Measurements from ENCODE around the gene KMO. TPM values are rescaled to one million over a fixed set of nuclear protein-coding genes. Genes with fewer than 3 reads are reported as not detected.

Gene KMO
- total RNA-seq, 4 donors from 2014 or later, result under 0.01 to 2.5 TPM; not detected in 2

DNA sequence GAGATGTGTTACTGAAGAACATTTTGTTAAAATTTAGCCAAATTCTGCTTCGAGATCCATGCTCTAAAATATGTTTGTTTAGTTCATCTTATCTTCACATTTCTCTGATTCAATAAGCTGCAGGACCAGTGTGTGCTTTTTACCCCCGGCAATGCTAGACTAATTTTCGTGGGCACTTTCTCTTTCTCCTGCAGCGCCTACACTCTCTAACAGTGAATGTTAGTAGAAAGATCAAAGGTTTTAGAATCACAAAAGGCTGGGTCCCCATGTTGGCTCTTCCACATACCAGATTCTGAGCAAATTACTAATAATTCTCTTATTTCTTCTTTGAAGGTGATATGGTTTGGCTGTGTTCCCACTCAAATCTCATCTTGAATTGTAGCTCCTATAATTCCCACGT is 99.5 kb downstream of the KMO start:
- no peak overlapping the region for H3K4me3 ChIP-seq
- 75 to 86% methylated on average over 2 to 5 of the region's 5 CpGs for WGBS, 2 donors (ENCODE audit: low coverage in 1 of 2)
- H3K36me3 ChIP-seq, result peaks cover 0 to 9% (median 0%) of the 10 kb centered on the region in 4 donors
- no peak for DNase-seq
- H3K27me3 ChIP-seq, result no peaks in the 10 kb centered on the region
- no peaks in the 10 kb centered on the region for H3K9me3 ChIP-seq
- no peak overlapping the region for H3K27ac ChIP-seq
- intact Hi-C loops (cut with DNase I; ENCODE audit: low total_unique reads), result no loop called here
- in situ Hi-C loops (cut with MboI; ENCODE audit: low pct_ligation_motif_present in 1 of 4, low pct_unique_long_range_greater_than_20kb in 1 of 4, low sequenced_read_pairs in 3 of 4), result loop anchor here in 2 of 4 donors (10.0 to 25.0 kb wide), 2 partner anchors 94 to 97 kb away; partner anchors contain the start of gene KMO (in 2 of the 2)
- no peak for TF ChIP-seq POLR2A (IDR thresholded peaks at IDR 0.05)
- no peak for TF ChIP-seq EP300 (IDR thresholded peaks at IDR 0.05; ENCODE audit: low read depth)
- TF ChIP-seq, protein P1, sequence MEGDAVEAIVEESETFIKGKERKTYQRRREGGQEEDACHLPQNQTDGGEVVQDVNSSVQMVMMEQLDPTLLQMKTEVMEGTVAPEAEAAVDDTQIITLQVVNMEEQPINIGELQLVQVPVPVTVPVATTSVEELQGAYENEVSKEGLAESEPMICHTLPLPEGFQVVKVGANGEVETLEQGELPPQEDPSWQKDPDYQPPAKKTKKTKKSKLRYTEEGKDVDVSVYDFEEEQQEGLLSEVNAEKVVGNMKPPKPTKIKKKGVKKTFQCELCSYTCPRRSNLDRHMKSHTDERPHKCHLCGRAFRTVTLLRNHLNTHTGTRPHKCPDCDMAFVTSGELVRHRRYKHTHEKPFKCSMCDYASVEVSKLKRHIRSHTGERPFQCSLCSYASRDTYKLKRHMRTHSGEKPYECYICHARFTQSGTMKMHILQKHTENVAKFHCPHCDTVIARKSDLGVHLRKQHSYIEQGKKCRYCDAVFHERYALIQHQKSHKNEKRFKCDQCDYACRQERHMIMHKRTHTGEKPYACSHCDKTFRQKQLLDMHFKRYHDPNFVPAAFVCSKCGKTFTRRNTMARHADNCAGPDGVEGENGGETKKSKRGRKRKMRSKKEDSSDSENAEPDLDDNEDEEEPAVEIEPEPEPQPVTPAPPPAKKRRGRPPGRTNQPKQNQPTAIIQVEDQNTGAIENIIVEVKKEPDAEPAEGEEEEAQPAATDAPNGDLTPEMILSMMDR (IDR thresholded peaks at IDR 0.05), result no peak
- no peak for TF ChIP-seq POLR2AphosphoS5 (IDR thresholded peaks at IDR 0.05)
- peaks cover 0 to 24% (median 9%) of the 10 kb centered on the region in 4 donors for H3K4me1 ChIP-seq

DNA sequence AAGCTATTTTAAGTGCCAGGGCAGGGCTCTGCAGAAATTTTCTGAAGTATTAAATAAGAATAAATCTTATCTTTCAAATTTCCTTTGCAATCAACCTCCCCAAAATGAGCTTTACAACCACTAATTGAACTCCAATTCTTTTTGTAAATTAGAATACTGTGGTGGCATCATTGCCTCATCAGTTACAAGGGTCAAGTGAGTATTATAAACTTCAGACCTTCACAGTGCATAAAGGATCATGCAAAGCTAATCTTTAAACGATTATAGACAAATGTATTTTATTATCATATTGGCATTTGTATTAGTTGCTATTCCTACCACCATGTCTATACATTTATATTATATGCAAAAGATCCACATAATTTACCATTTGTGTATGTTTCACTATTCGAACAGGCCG is 100.8 kb downstream of the KMO start:
- no peaks in the 10 kb centered on the region for H3K9me3 ChIP-seq
- WGBS, 2 donors (ENCODE audit: low coverage in 1 of 2), result 87 to 90% methylated on average over 3 of the region's 3 CpGs
- H3K27me3 ChIP-seq, result no peaks in the 10 kb centered on the region
- TF ChIP-seq POLR2A (IDR thresholded peaks at IDR 0.05) (no peak), POLR2AphosphoS5 (IDR thresholded peaks at IDR 0.05) (no peak), EP300 (IDR thresholded peaks at IDR 0.05; ENCODE audit: low read depth) (no peak)
- TF ChIP-seq, protein P1 (IDR thresholded peaks at IDR 0.05), result no peak
- peaks cover 0 to 20% (median 6%) of the 10 kb centered on the region in 4 donors for H3K4me1 ChIP-seq
- no peak overlapping the region for H3K4me3 ChIP-seq
- H3K36me3 ChIP-seq, result peaks cover 0 to 9% (median 0%) of the 10 kb centered on the region in 4 donors
- intact Hi-C loops (cut with DNase I; ENCODE audit: low total_unique reads) (no loop called here), in situ Hi-C loops (cut with MboI; ENCODE audit: low pct_ligation_motif_present in 1 of 4, low pct_unique_long_range_greater_than_20kb in 1 of 4, low sequenced_read_pairs in 3 of 4) (loop anchor here in 2 of 4 donors (10.0 to 25.0 kb wide), 2 partner anchors 96 to 98 kb away; partner anchors contain the start of gene KMO (in 2 of the 2))
- DNase-seq, result no peak
- H3K27ac ChIP-seq, result no peak overlapping the region

DNA sequence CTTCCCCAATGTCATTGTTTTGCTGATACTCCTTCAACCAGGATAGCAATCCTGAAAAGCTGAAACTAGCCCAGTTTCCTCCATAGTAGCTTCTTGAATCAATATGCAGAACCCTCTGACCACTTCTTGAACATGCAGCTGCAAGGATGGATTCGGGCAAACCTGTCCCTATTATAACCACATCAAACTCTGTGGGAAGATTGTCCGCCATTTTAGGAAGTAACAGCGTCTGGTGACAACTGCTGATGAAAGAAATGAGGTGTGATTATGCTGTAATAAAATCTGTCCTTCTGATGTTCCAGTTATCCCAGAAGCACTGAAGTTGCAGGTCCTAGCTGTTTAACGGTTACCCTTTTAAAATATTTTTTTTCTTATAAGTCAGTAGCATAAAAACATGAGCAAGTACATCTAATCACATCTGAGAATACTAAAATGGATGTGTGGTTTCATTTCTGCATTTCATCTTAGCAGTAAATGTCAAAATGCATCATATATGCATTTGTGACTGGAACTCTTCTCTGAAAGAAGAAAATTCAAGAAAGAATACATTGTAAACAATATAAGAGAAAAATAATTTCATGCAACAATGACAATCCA is 103.5 kb downstream of the KMO start:
- Histone ChIP-seq H3K27ac (no peak overlapping the region), H3K36me3 (peaks cover 0 to 5% (median 0%) of the 10 kb centered on the region in 4 donors), H3K4me1 (peaks cover 0 to 25% (median 16%) of the 10 kb centered on the region in 4 donors), H3K9me3 (no peaks in the 10 kb centered on the region), H3K27me3 (no peaks in the 10 kb centered on the region), H3K4me3 (no peak overlapping the region)
- 68 to 100% methylated on average over 1 to 4 of the region's 4 CpGs for WGBS, 2 donors (ENCODE audit: low coverage in 1 of 2)
- intact Hi-C loops (cut with DNase I; ENCODE audit: low total_unique reads) (no loop called here), in situ Hi-C loops (cut with MboI; ENCODE audit: low pct_ligation_motif_present in 1 of 4, low pct_unique_long_range_greater_than_20kb in 1 of 4, low sequenced_read_pairs in 3 of 4) (loop anchor here in 2 of 4 donors (10.0 to 25.0 kb wide), 2 partner anchors 98 to 101 kb away; partner anchors contain the start of gene KMO (in 2 of the 2))
- TF ChIP-seq EP300 (IDR thresholded peaks at IDR 0.05; ENCODE audit: low read depth) (no peak), POLR2A (IDR thresholded peaks at IDR 0.05) (no peak), POLR2AphosphoS5 (IDR thresholded peaks at IDR 0.05) (no peak)
- TF ChIP-seq, protein P1 (IDR thresholded peaks at IDR 0.05), result no peak
- DNase-seq, result no peak

DNA sequence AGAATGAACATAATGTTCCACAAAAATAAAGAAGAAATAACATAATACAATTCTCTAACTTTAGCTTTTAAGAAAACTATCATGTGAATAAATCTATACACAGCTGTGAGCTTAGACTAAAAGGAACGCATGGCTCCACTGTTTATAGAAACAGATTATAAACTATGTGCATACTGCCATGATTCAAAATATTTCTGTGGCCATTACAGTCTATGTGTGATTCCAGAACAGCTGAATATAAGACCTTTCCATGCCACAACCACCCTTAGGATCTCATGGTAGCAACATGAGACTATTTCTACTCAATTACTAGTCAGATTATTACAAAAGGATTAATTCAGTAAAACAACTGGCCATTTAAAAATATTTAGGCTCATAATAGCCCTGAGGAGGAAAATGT is 104.1 kb downstream of the KMO start:
- DNase-seq, result no peak
- Histone ChIP-seq H3K27me3 (no peaks in the 10 kb centered on the region), H3K9me3 (no peaks in the 10 kb centered on the region), H3K27ac (no peak overlapping the region), H3K4me3 (no peak overlapping the region), H3K36me3 (peaks cover 0 to 5% (median 0%) of the 10 kb centered on the region in 4 donors), H3K4me1 (peaks cover 0 to 28% (median 19%) of the 10 kb centered on the region in 4 donors)
- intact Hi-C loops (cut with DNase I; ENCODE audit: low total_unique reads) (no loop called here), in situ Hi-C loops (cut with MboI; ENCODE audit: low pct_ligation_motif_present in 1 of 4, low pct_unique_long_range_greater_than_20kb in 1 of 4, low sequenced_read_pairs in 3 of 4) (loop anchor here in 2 of 4 donors (10.0 to 25.0 kb wide), 2 partner anchors 99 to 101 kb away; partner anchors contain the start of gene KMO (in 2 of the 2))
- WGBS, 2 donors (ENCODE audit: low coverage in 1 of 2), result 64 to 85% methylated on average over 1 of the region's 1 CpG
- no peak for TF ChIP-seq POLR2A (IDR thresholded peaks at IDR 0.05)
- TF ChIP-seq, protein P1 (IDR thresholded peaks at IDR 0.05), result no peak
- TF ChIP-seq EP300 (IDR thresholded peaks at IDR 0.05; ENCODE audit: low read depth), result no peak
- no peak for TF ChIP-seq POLR2AphosphoS5 (IDR thresholded peaks at IDR 0.05)
